NCI-H748 (cell line): Measurements from ENCODE around the gene PIK3R3.

Experiments
- DNase-seq: peaks from one replicate; lab custom pipeline; 2025; ENCODE audit not compliant: unreplicated experiment; lab: John Stamatoyannopoulos, UW

Gene PIK3R3

GRCh38 chr1:46132529-46133180, at the start of gene PIK3R3:
Gene PIK3R3, minus strand, starts transcription at chr1:46132629. Its CDS starts 677 bp downstream, at chr1:46131952.
- peak; percentile 99 for DNase-seq

GRCh38 chr1:46181343-46182260, 49.2 kb upstream of the PIK3R3 start:
- DNase-seq = no peak

- DNase-seq = peak; percentile 93
Observed at GRCh38 chr1:46180082-46180616, 47.7 kb upstream of the PIK3R3 start.

- DNase-seq = peak; percentile 91
Observed at GRCh38 chr1:46179138-46180081, 47.0 kb upstream of the PIK3R3 start.

- no peak for DNase-seq
Observed at GRCh38 chr1:46176211-46176865, 43.9 kb upstream of the PIK3R3 start, which contains the start of gene P3R3URF. Gene P3R3URF, minus strand, starts transcription at chr1:46176488. Its CDS starts 17 bp downstream, at chr1:46176471.

GRCh38 chr1:46175243-46175642, 42.8 kb upstream of the PIK3R3 start:
- no peak for DNase-seq

GRCh38 chr1:46174448-46175231, 42.2 kb upstream of the PIK3R3 start, which contains the start of gene TSPAN1:
Gene TSPAN1, plus strand, starts transcription at chr1:46175087. Its CDS starts 6,021 bp downstream, at chr1:46181108.
- no peak for DNase-seq

- no peak for DNase-seq
Observed at GRCh38 chr1:46173361-46173856, 41.0 kb upstream of the PIK3R3 start.

GRCh38 chr1:46172321-46172720, 39.9 kb upstream of the PIK3R3 start:
- DNase-seq = no peak

- DNase-seq = peak; percentile 51
Observed at GRCh38 chr1:46171871-46172270, 39.4 kb upstream of the PIK3R3 start.

GRCh38 chr1:46171351-46171750, 38.9 kb upstream of the PIK3R3 start:
- DNase-seq = no peak

- no peak for DNase-seq
Observed at GRCh38 chr1:46169811-46170454, 37.5 kb upstream of the PIK3R3 start.

- DNase-seq = no peak
Observed at GRCh38 chr1:46168477-46168876, 36.0 kb upstream of the PIK3R3 start.

GRCh38 chr1:46166521-46167462, 34.4 kb upstream of the PIK3R3 start:
- peak; percentile 31 for DNase-seq

GRCh38 chr1:46160212-46160611, 27.8 kb upstream of the PIK3R3 start:
- no peak for DNase-seq

GRCh38 chr1:46159516-46159915, 27.1 kb upstream of the PIK3R3 start:
- no peak for DNase-seq
